Osteocyte (in vitro differentiated cells): ENCODE data around the gene TMPRSS3. TPM values are rescaled to one million over a fixed set of nuclear protein-coding genes. Genes with fewer than 3 reads are reported as not detected.

Experiments used
- DNase-seq: peaks from one replicate; pipeline ENCODE4 v3.0.0; 2021; ENCODE audit warnings: mixed read lengths; ENCODE audit not compliant: unreplicated experiment; ENCODE audit errors: extremely low spot score
- H3K27ac Mint-ChIP-seq: one replicate; pipeline ENCODE4 v1.8.0; 2021; ENCODE audit warnings: mild to moderate bottlenecking, mixed read lengths; ENCODE audit not compliant: unreplicated experiment
- H3K27me3 Mint-ChIP-seq: one replicate; pipeline ENCODE4 v1.8.0; 2021; ENCODE audit warnings: mixed read lengths; ENCODE audit not compliant: unreplicated experiment
- H3K36me3 Mint-ChIP-seq: one replicate; pipeline ENCODE4 v1.8.0; 2021; ENCODE audit warnings: mixed read lengths; ENCODE audit not compliant: unreplicated experiment
- H3K4me1 Mint-ChIP-seq: one replicate; pipeline ENCODE4 v1.8.0; 2021; ENCODE audit warnings: mixed read lengths; ENCODE audit not compliant: unreplicated experiment
- H3K4me3 Mint-ChIP-seq: one replicate; pipeline ENCODE4 v1.8.0; 2021; ENCODE audit warnings: mild to moderate bottlenecking, moderate library complexity, mixed read lengths; ENCODE audit not compliant: unreplicated experiment
- H3K9me3 Mint-ChIP-seq: one replicate; pipeline ENCODE4 v1.8.0; 2021; ENCODE audit warnings: mixed read lengths; ENCODE audit not compliant: unreplicated experiment
- total RNA-seq: library from RNA; stranded (reverse); gene quantifications from 2 replicates; pipeline ENCODE4 v1.2.1, GENCODE V29; 2021
- TF ChIP-seq, protein P1 (sequence below): fragments of 200-600 bp; sonication (generic); IDR thresholded peaks from 2 replicates; pipeline ENCODE4 v1.5.0; 2021; ENCODE audit warnings: antibody characterized with exemption, mild to moderate bottlenecking, moderate library complexity

TMPRSS3 gene
- total RNA-seq, 1 donor from 2014 or later: not detected

DNA sequence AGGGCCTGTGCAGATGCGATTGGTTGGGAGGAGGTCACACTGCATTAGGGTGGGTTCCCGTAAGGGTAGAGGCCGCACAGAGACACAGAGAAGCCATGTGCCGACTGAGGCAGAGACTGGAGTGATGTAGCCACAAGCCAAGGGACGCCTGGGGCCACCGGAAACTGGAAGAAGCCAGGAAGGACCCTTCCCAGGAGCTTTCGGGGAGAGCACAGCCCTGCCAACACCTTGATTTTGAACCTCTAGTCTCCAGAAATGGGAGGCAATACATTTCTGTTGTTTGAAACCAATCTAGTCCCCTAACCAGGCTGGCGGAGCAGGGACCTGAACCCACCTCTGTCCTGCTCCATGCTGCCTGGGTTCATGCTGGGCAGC lies 18.7 kb upstream of the TMPRSS3 start:
- H3K4me3 Mint-ChIP-seq: no peak overlapping the region
- no peak overlapping the region for H3K27ac Mint-ChIP-seq
- H3K4me1 Mint-ChIP-seq: peaks cover 5% of the 10 kb centered on the region
- DNase-seq: no peak
- H3K27me3 Mint-ChIP-seq: peaks cover 21% of the 10 kb centered on the region
- no peaks in the 10 kb centered on the region for H3K36me3 Mint-ChIP-seq
- no peaks in the 10 kb centered on the region for H3K9me3 Mint-ChIP-seq
- TF ChIP-seq, protein P1, sequence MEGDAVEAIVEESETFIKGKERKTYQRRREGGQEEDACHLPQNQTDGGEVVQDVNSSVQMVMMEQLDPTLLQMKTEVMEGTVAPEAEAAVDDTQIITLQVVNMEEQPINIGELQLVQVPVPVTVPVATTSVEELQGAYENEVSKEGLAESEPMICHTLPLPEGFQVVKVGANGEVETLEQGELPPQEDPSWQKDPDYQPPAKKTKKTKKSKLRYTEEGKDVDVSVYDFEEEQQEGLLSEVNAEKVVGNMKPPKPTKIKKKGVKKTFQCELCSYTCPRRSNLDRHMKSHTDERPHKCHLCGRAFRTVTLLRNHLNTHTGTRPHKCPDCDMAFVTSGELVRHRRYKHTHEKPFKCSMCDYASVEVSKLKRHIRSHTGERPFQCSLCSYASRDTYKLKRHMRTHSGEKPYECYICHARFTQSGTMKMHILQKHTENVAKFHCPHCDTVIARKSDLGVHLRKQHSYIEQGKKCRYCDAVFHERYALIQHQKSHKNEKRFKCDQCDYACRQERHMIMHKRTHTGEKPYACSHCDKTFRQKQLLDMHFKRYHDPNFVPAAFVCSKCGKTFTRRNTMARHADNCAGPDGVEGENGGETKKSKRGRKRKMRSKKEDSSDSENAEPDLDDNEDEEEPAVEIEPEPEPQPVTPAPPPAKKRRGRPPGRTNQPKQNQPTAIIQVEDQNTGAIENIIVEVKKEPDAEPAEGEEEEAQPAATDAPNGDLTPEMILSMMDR: no peak

DNA sequence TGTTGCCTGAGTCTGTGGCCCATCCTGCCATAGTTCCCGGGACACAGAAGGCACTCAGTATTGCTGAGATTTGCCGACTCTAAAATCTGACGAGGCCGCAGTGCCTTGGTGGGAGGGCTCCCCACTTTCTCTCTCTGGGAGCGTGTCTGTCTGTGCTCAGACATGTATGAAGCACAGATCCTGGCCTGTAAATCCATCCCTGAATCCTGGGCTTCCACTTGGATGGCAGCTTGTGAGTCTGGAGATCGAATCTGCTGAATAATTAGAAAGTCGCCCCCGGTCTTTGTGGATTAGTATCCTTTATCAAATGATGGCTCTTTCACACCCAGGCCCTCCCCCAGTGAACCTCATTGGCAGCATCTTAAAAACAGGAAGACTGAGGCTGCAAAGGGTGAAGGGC lies 18.2 kb upstream of the TMPRSS3 start:
- no peak for DNase-seq
- TF ChIP-seq, protein P1: no peak
- Mint-ChIP-seq H3K9me3 (no peaks in the 10 kb centered on the region), H3K4me3 (no peak overlapping the region), H3K27ac (no peak overlapping the region), H3K27me3 (peaks cover 21% of the 10 kb centered on the region), H3K36me3 (no peaks in the 10 kb centered on the region), H3K4me1 (peaks cover 5% of the 10 kb centered on the region)

DNA sequence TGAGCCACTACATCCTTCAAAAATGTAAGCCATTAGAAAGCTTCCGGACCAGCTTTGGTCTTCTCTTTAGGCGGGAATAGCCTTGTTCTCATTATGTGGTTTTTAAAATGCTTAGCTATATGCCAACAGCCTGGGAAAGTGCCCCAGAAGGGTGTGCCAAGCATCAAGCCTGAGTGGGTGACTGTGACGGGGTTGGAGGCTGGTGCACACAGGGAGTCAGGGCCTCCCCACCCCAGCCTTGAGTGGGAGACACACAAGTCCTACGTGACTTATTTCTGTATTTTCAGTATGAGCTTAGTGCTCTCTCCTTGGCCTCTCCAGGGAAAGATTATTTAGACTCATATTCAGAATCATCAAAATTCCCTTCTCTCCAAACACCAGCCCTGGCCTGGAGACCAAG lies 17.6 kb upstream of the TMPRSS3 start:
- Mint-ChIP-seq H3K4me1 (peaks cover 5% of the 10 kb centered on the region), H3K27me3 (peaks cover 19% of the 10 kb centered on the region), H3K36me3 (no peaks in the 10 kb centered on the region), H3K4me3 (no peak overlapping the region), H3K27ac (no peak overlapping the region), H3K9me3 (no peaks in the 10 kb centered on the region)
- TF ChIP-seq, protein P1: no peak
- DNase-seq: no peak

DNA sequence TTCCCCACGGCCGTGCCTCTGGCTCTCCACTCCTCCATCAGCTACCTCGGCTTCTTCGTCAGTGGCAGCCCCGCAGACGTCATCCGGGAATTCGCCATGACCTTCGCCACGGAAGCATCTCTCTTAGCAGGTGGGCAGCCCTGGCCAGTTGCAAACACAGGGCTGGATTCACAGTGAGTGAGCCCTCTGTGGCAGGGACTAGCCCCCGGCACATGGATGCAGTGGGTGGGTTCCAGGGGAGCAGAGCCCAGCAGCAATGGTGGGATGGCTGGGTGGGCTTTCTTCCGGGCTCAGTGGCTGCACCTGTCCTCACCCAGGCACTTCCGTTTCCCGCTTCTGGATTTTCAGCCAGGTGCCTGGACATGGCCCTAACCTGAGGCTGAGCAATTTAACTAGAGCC lies 17.2 kb upstream of the TMPRSS3 start:
- Mint-ChIP-seq H3K9me3 (no peaks in the 10 kb centered on the region), H3K36me3 (no peaks in the 10 kb centered on the region), H3K27ac (no peak overlapping the region), H3K27me3 (peaks cover 19% of the 10 kb centered on the region), H3K4me3 (no peak overlapping the region), H3K4me1 (peaks cover 5% of the 10 kb centered on the region)
- DNase-seq: no peak
- TF ChIP-seq, protein P1: no peak

DNA sequence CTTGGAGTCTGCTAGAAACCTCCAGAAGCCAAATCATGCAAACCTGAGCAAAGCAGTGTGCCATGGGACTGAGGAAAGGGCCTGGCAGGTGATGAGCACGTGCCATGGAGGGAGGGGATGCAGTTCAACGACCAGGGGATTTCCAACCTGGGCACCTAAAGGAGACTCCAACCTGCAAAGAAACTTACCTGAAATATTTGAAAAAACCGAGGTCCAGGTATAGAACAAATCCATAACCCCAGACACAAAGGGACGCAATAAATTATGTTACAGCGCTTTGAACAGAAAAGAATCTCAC lies 16.7 kb upstream of the TMPRSS3 start:
- Mint-ChIP-seq H3K4me1 (peaks cover 5% of the 10 kb centered on the region), H3K9me3 (no peaks in the 10 kb centered on the region), H3K36me3 (no peaks in the 10 kb centered on the region), H3K27me3 (peaks cover 23% of the 10 kb centered on the region), H3K27ac (no peak overlapping the region), H3K4me3 (no peak overlapping the region)
- TF ChIP-seq, protein P1: no peak
- no peak for DNase-seq
